Epidermal melanocyte (primary cell): ENCODE results near the gene ANKDD1B.
A peak's percentile ranks its signal among the peaks of the same experiment; 100 is the strongest.

ENCODE experiments used
- DNase-seq: peaks from one replicate; pipeline ENCODE4 v3.0.0; 2011; ENCODE audit warnings: low spot score; ENCODE audit not compliant: insufficient read length

Gene ANKDD1B

GRCh38 chr5:75616371-75616881 lies 5.2 kb downstream of the ANKDD1B start:
- no peak for DNase-seq

DNA sequence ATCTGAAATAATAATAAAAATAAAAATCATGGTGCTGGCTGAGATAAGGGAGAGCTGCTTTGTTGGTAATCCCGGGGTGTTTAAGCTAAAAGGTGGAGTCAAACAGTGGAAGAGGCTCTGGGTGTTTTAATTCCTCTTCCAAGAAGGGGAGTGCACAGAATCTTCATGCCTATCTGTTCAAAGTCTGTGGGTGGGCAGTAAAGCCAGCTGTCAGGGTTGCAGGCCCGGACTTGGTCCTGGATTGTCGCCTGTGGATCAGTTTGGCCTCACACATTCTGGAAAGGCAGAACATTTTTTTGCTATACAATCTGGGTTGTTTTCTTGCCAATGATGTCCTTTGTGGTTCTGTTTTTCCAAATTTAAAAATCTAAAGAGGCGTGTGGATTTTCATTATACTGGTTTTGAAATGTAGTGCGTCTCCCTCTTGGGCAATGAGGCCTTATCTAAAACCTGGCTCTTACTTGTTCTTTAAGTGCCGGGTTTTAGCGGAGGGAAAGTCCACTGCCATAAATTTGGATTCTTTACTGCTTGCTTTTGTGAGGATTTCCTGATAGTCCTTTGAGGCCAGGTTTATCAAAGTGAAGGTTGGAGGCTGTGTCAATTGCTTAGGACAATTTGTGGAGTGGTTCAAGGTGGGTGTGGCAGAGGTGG lies 5.8 kb downstream of the ANKDD1B start:
- no peak for DNase-seq

DNA sequence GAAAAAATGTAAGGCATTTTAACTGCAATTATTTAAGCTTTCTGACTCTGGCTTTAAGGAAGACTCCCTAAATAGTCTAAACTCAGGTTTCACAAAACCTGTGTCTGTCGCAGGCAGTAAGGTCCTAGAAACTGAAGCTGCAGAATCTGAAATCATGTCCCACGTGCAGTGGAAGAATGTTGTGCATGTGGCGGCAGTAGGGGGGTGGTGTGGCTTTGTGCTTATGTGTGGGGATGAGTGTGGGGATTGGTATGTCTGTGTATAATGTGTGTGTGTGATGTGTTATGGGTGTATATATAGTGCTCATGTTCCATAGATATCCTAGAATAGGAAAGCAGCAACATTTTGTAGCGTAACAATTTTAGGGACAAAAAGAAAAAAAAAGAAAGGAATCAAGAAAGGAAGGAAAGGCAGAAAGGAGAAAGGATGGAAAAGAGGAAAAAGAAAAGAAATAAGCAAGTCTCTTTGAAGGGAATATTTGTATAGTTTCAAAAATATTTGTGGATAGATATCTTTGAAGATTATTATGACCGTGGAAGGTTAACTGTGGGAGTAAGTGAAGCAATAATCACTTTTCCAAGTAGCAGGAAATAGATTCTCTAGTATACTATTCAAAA lies 6.6 kb downstream of the ANKDD1B start:
- no peak for DNase-seq

DNA sequence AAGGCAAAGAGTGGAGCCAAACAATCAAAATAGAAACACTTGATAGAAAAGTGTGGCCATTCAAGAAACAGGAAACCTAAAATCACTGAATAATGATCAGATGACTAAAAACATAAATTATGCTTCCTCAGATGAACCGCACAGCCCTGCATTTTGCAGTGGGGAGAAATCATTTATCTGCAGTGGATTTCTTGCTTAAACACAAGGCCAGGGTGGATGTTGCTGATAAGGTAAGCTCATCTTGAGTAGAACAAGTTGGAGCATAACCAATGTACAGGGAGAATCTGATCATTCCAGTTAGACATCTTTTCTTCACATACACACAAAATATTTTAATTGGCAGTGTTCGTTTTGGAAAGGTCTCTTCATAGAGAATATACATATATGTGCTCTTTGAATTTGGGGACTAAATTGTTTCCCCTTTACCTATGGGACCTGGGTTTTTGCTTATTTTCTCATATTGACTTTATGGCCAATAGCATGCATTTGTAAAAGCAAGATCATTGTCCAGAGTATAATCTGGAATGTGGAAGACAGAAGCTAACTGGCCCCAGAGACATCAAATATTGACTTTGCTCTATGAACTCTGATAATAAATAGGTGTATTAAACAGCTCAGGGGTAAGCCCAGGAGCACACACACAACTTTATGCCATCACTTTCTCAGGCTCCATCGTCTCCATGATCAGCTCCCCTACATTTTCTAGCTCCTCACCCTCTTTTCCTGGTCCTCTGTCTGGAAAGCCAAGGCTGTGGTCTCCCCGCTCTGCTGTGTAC lies 9.1 kb downstream of the ANKDD1B start:
- DNase-seq = no peak

DNA sequence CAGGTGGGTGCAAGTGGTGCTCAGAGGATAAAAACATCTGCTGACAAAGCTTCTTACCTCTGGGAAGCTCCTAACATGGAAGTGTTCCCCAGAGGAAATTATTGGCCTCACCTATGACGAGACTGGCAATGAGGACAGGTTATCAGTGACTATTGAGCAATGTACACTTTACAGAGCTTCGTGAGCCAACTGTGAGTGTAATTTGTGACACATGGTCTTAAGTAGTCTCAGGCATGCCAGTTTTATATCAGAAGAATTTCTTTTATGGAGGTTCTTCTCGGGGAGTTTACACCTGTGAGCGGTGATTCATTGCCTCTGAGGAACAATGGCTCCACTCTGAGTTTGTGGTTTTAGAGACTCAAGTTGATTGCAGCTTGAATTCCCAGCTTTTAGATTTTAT lies 11.3 kb downstream of the ANKDD1B start:
- DNase-seq = no peak

- DNase-seq = no peak
Observed at GRCh38 chr5:75623846-75624245, 12.6 kb downstream of the ANKDD1B start.

- DNase-seq = no peak
Observed at GRCh38 chr5:75626959-75627358, 15.7 kb downstream of the ANKDD1B start.

DNA sequence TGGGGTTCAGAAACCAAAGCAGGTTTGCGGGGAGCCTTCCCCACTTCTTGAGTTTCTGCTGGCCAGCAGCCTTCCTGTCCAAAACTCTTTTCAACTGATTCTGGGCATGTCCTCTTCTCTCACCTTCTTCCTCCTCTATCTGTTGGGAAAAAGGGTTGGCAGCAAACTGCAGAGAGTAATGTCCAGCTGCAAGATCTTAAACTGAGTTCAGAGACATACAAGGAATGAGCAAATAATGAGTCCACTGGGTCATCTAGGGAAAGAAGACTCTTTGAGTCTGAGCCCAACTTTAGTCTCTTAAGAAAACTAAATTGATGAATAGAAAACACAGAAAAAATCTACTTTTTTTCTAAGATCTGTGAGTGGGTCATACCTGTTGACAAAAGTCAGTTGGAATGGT lies 16.5 kb downstream of the ANKDD1B start:
- no peak for DNase-seq

DNA sequence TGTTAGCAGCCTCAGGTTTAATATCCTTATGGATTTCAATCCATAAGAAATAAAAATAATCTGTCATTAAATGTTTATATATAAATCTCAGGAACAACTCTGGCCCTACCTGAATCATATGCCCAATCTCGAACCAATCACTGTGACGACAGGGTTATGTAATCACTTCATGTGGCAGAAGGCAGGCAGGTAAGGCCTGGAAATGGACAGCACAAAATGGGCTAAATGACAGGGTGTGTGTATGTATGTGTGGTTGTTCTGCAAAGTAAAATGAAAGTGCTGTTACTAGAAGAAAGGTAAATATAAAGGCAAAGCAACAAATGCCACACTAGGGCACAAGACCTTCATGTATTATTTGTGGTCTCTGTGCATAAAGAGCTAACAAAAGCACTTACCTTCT lies 19.6 kb downstream of the ANKDD1B start:
- no peak for DNase-seq

DNA sequence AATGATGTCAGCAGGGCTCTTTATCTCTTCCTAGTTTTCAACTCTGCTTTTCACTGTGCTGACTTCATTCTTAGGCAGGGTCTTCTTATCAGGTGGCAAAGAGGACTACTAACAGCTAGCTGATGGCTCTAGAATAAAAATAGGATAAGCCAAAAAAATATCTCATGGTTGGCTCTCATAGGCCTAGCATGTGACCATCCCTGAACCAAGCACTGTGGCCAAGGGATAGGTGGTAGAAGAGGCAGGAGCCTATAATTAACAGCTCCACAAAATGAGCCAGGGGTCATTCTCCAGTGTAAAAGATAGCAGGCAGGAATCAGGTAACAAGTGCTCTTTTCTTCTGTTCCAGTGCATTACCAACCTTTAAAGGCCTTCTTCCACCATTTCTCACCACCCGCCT lies 21.1 kb downstream of the ANKDD1B start:
- DNase-seq = no peak

DNA sequence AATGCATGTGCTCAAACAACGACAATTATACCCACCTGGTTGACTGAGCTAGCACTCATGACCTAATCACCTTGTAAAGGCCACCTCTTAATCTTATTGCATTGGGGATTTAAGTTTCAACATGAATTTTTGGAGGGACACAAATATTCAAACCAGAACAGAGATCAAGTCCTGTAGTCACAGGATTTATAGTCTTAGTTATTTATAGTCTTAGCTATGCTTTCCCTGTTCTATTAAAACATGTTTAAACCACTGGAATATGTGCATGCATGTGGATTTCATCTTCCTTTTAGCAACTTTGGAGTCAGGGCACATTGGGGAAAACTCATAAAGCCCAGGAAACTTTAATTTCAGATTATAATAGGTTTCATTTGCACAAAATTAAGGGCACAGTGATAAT lies 26.7 kb downstream of the ANKDD1B start:
- no peak for DNase-seq

DNA sequence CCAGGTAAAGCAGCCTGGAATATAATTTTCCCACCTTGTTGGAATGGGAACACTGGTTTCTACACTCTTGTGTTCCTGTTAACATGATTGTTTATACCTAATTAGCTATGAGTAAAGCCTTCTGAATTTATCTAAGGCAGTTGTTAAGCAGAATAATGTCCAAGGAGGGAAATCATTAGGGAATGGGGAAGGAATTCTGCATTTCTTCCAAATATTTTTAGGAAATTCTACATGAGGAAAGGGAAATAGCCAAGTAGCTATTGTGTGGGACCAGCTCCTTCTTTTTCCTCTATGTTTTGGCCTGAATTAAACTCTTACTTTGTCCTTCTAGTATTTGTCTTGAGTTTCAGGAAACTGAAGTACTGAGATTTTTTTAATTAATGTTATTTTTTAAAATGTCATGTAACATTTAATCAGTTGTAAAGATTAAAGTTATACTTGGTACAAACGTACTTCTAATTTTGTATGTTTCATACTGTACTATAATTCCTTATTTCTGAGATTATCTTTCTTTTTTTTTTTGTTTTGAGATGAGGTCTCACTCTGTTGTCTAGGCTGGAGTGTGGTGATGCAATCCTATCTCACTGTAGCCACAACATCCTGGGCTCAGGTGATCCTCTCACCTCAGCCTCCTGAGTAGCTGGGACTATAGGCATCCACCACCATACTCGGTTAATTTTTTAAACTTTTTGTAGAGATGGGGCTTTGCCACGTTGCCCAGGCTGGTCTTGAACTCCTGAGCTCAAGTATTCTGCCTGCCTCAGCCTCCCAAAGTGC lies 28.5 kb downstream of the ANKDD1B start:
- DNase-seq = no peak

DNA sequence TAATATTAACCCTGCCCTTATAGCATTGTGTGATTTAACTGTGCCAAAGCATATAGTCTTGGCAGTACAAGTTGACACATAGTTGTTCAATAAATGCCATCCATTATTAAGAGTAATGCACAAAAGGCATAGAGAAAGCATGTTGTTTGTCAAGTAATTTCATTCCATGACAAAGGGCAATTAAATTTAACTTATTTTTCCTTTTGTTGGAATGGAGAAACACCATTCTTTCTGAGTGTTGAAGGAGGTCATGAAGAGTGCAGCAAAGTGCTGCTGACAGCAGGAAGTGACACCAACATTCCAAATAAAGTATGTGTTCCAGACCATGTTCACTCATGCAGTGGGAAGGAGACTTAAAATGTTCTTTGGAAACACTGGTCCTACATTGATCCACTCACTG lies 29.1 kb downstream of the ANKDD1B start:
- peak; percentile 46 for DNase-seq

DNA sequence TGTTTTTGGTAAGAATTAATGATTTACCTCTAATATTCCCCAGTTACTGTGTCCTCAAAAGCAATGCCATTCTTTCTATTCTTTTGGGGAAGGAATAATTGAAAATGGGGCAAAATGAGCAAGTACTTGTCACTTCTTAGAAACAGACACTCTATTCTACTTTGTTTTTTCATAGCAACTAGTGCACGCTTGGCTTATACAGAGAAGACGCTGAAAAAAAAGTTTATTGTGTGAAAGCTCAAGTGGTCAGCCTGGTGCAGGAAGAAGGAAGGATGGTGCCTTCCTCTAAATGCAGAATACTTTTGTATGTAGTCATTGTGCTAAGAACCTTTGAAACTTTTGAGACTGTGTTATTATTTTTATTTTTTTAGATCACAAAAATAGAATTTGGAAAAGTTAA lies 29.6 kb downstream of the ANKDD1B start:
- no peak for DNase-seq

- no peak for DNase-seq
Observed at GRCh38 chr5:75648712-75649111, 37.5 kb downstream of the ANKDD1B start.

DNA sequence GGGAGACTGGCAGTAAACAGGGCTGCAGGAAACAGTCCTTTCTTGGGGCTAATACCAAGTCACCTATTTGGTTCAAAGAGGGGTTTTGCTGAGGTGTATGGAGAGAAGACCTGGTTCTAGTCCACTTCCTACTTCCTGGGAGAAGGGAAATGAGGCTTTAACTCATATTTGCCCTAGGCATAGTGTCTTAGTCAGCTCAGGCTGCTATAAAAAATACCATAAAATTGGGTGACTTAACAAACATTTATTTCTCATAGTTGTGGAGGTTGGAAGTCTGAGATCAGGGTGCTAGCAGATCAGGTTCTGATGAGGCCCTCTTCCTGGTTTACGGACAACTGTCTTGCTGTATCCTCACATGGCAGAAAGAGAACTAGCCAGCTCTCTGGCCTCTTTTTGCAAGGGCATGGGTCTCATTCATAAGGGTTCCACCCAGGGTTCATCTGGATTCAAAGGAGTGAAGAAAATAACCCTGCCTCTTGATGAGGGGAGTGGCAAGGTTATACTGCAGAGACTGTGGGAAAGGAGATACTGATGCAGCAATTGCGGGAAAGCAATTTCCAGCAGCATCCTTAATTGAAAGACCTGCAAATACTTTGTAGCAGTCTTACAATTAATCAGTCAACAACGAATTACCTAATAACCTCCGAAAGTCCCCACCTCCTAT lies 40.5 kb downstream of the ANKDD1B start:
- DNase-seq = no peak

- peak; percentile 25 for DNase-seq
Observed at GRCh38 chr5:75653521-75653920, 42.3 kb downstream of the ANKDD1B start.

DNA sequence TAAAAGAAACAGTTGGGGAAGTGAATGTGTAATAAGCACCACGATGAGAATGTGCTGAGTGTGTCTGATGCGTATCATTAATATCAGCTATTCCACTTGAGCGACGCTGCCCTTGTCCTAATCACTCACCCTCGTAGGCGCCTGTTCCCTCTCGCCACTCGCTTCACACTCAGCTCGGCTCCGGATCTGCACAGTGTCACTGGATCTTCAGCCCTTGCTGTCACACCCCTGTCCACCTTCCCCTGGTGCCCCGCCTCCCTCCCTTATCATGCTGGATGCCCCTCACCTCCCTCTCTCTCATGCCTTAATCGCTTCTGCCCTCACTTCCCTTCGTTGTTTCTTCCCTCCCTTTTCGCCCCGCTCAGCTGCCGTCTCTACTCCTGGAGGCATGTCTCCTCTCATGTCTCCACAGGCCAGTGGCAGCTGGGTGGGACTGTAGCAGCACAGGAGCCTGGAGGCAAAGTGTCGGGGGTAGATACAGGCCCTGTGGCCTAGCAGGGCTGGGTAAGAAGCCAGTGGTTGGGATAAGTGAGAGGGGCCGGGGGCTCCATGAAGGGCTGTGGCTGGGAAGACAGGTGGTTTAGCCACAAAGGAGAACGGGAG lies 43.5 kb downstream of the ANKDD1B start:
- DNase-seq = no peak

DNA sequence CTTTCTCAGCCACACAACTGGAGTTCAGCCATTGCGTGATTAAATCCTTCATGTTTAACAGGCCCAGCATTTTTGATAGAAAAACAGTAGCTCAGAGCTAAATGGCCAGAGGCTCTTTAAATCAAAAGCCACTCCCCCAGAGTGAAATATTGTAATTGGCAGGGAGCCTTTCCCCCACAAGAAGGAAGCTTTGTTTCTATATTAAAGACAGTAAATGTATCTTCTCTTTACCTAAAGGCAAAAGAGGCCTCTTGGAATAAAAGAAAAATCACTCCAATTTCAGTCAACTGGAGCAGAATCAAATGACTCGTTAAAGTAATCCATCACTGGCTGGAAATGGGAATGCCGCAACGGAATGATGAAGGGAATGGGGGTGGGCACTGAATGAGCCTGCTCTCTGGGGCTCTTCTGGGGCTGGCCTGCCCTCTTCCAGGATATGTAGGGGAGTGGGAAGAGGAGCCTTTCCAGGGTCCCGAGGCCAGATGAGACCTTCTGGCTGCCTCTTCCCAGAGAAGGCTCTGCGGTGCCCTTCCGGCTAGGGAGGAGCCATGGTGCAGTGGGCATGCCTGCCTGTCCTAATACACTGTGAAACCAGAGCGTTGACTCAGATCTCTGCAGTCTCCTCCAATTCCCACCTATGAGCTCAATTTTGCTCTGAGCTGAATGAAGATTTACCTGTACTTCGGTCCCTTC lies 45.2 kb downstream of the ANKDD1B start:
- DNase-seq = no peak

DNA sequence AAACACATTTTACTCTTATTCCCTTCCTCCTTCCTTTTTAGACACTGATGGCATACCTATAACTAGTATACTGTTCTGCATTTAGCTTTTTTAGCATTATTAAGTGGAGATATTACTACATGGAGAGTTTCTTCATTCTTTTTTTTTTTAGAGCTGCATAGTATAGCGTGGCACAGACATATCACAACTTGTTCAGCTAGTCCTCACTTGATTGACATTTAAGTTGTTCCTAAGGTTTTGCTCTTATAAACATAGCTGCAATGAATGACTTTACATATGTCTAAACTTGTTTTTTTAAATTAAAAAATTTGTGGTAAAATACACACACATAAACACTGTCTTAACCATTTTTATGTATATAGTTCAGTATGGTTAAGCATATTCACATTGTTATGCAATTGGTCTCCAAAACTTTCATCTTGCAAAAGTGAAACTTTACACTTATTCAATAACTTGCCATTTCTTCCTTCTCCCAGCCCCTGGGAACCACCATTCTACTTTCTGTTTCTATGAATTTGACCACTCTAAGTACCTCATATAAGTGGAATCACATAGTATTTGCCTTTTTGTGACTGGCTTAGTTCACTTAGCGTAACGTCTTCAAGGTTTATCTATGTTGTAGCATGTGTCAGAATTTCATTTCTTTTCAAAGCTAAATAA lies 48.7 kb downstream of the ANKDD1B start:
- DNase-seq = no peak
